Prostate gland (tissue), 2 donors: ENCODE results near the gene ACTN4.

Source experiments
- CTCF ChIP-seq, 4 experiments: fragments of 200-600 bp in 2 of 4; fragments of 450-650 bp in 2 of 4; sonication (generic) in 2 of 4; IDR thresholded peaks; 1 replicate in 3 of 4; 2 replicates in 1 of 4; pipeline ENCODE4 v1.5.1; 2016 to 2019; ENCODE audit warnings: antibody characterized with exemption in 4 of 4, mild to moderate bottlenecking in 2 of 4, moderate library complexity in 2 of 4
- POLR2A ChIP-seq: fragments of 450-650 bp; IDR thresholded peaks from one replicate; pipeline ENCODE4 v1.6.1; 2016; ENCODE audit warnings: antibody characterized with exemption, mild to moderate bottlenecking

- TF ChIP-seq CTCF (IDR thresholded peaks at IDR 0.05) (no peak), POLR2A (no peak)
These were observed 126.9 kb downstream of the ACTN4 start for GRCh38 chr19:38774181-38774950.
